PC-9 (cell line): ENCODE results near the gene POLR2A.

Source experiments
- EZH2 ChIP-seq: fragments of 200-600 bp; sonication (generic); IDR thresholded peaks from 2 replicates; pipeline ENCODE4 v1.8.0; 2017; ENCODE audit warnings: antibody characterized with exemption, low read depth
- TF ChIP-seq, protein P1 (sequence below): fragments of 200-600 bp; sonication (generic); conservative IDR thresholded peaks from 2 replicates; pipeline ENCODE4 v1.6.1; 2017; ENCODE audit warnings: mixed run types, antibody characterized with exemption, mild to moderate bottlenecking, moderate library complexity

DNA sequence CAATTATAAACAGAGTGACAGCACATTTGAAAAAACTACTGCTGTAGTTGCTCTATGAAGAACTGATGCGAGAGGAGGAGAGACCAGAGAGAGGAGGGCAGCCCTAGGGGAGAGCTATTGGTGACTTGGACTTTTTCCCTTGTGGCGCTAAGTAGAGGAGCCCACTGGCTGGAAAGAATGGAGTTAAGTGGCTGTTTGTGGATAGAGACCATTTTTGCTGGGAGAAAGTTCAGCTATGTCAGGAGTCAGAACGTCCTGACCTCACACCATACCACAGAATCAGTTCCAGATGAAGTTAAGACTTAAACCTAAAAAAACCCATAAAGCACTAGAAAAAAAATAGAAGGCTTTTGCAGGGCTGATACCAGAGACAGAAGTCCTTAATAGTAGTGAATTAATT is 2.0 kb downstream of the POLR2A start:
- TF ChIP-seq, protein P1, sequence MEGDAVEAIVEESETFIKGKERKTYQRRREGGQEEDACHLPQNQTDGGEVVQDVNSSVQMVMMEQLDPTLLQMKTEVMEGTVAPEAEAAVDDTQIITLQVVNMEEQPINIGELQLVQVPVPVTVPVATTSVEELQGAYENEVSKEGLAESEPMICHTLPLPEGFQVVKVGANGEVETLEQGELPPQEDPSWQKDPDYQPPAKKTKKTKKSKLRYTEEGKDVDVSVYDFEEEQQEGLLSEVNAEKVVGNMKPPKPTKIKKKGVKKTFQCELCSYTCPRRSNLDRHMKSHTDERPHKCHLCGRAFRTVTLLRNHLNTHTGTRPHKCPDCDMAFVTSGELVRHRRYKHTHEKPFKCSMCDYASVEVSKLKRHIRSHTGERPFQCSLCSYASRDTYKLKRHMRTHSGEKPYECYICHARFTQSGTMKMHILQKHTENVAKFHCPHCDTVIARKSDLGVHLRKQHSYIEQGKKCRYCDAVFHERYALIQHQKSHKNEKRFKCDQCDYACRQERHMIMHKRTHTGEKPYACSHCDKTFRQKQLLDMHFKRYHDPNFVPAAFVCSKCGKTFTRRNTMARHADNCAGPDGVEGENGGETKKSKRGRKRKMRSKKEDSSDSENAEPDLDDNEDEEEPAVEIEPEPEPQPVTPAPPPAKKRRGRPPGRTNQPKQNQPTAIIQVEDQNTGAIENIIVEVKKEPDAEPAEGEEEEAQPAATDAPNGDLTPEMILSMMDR: no peak
- no peak for TF ChIP-seq EZH2
